Activated CD4-positive, alpha-beta T cell treated with anti-CD3 and anti-CD28 coated beads, Interleukin-2, Interleukin-6, amounts not matched to agents 100 ng/mL and 50 ng/mL, durations not matched to agents 16 hours and 8 hours (primary cell): Measurements from ENCODE around the gene COL4A1.

Source experiments
- DNase-seq: peaks from one replicate; pipeline ENCODE4 v3.0.0-alpha.2; 2020

The COL4A1 gene

DNA sequence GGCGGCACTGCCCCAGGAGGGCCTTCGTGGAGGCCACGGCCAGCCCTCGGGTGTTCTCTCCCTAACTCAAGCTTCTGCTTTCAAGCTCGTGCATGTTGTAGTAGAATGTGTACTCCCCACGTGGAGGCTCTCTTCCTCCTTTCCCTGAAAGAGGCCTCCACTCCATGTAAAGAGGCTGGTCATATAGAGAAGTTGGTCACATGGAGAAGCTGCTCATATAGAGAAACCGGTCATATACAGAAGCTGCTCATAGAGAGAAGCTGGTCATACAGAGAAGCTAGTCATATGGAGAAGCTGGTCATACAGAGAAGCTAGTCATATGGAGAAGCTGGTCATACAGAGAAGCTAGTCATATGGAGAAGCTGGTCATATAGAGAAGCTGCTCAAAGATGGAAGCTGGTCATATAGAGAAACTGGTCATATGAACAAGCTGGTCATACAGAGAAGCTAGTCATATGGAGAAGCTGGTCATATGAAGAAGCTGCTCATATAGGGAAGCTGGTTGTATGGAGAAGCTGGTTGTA lies 152.5 kb downstream of the COL4A1 start:
- peak; percentile 3 for DNase-seq

DNA sequence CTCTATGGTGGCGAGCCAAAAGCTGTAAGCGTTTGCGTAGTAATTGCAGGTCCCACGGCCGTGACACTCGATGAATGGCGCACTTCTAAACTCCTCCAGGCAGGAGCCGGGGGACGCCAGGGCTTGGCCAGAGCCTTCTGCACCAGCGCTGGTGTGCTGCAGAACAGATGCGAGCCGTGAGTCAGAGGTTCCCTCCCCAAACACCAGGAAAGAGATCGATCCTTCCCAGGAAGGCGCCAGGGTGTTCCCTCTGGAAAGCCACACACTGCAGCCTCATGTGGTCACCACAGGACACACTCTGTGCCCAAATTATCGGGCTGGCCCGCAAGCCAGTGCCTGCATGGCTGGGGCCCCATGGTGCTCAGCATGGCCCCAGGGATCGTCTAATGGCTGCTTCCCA lies 154.6 kb downstream of the COL4A1 start:
- no peak for DNase-seq

DNA sequence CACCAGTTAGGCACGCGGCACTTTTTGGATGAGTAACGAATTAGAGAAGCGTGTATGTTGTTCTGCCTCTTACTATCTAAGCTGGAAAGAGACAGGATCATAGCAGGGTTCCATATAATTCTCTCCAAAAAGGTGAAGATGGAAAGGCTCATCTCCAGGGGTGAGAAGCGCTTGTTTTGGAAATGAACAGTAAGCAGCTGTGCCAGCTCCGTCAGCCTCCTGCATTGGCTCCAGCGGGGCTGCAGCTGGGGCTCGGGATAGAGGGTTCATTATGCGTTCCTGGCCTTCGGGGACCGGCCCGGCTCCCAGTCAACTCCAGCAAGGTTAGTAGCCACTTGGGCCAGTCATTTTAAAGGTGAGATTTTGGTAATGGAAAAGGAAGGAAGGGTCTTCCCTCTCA lies 155.5 kb downstream of the COL4A1 start:
- DNase-seq: no peak

DNA sequence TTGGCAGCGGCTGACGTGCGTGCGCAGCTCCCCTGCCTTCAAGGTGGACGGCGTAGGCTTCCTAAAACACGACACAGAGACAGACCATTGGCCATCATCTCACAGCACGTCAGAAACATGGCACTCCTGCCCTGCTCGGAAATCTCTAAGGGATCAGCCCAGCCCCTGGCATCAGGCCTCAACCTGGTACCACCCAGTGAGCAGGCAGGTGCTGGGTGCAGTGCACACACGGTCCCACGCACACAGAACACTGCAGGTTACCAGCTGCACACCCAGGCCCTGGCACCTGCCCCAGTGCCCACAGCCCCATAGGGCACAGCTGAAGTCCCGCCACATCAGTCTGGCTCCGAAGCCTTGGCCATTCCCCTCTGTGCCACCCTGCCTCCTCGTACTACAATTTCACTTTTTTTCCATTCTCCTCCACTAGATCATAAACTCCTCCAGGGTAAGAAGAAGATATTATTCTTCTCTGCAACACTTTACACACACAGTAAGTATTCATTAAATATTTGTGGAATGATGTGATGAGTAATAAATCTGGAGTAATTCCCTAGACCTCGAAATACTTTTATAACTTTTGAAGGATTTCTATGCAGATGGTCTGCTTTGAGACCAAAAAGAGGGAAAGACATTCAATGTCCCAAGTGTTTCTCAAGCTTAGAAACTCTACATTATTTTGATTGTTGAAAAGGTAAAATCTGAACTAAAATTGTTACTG lies 156.4 kb downstream of the COL4A1 start:
- DNase-seq: no peak

DNA sequence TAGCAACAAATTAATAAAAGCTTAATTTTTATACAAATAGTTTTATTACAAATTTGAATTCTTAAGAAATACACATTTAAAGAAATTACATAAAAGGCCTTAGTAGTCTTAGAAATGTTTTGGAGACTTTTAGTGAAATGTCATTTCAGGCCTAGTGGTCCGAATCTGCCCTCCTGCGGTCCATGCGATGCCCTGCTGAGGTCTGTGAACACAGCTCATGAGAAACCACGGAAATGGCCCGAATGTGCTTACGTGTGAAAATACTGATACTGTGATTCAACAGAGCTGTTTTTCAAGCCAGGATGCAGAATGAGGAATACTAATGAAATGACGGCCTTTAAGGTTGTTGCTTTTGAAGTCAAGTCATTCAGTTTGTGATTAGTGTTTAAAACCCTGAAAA lies 157.9 kb downstream of the COL4A1 start:
- no peak for DNase-seq

DNA sequence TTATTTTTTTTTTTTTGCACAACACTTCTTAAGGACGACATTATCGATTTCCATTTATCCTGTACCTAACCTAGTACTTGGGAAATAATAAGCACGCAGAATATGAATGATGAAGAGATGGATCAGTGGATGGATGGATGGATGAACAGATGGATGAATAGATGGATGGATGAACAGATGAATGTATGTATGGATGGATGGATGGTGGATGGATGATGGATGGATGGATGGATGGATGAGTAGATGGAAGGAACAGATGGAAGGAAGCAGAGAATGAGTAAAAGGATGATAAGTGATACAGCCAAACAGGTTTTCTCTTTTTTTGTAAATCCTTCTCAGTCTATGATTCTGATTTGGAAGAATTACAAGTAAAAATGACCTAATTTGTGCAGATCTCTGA lies 166.9 kb downstream of the COL4A1 start:
- no peak for DNase-seq

DNA sequence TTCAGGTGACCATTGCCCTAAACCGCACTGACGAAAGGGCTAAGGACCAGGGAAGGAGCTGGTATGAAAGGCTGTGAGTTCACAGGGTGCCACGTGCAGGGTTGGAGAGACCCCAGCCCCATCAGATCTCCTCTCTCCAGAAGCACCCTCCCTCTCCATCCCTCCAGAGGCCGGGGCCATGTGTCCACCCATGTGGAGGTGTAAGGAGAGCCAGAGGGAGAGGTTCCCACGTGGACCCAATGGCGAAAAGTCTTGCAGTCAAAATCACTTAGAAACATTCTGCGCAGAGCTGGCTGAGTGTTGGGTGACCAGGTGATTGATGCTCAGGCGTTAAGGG lies 168.3 kb downstream of the COL4A1 start:
- no peak for DNase-seq

DNA sequence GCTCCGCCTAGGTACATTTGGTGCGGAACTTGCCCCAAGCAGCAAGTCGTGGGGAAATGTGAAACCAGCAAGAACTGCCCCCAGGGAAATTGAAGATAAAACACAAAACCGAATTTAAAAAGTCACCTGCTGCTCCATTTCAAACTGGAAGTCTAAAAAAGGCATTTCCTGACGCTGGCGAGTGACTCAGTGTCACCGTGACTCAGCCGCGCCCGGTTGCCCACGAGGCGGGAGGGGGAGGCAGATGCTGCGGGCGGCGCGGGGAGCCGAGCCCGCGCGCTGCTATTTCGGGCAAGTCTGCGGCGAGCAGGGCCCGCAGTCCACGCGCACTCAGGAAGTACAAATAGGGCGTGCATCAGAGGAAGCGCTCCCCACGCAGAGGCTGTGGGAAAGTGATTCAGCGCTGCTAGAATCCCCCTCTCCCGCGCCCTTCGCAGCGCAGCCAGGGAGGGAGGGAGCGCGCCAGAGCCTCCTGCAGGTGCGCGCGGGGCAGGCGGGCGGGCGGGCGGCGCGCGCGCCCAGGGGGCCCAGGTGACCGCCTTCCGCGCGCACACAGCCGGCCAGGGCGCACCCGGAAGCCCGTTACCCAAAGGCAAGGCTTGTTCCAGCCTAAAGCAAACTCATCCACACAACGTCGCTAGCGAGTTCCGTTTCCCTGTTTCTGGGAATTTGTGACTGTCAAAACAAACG lies 168.8 kb downstream of the COL4A1 start:
- peak; percentile 79 for DNase-seq

DNA sequence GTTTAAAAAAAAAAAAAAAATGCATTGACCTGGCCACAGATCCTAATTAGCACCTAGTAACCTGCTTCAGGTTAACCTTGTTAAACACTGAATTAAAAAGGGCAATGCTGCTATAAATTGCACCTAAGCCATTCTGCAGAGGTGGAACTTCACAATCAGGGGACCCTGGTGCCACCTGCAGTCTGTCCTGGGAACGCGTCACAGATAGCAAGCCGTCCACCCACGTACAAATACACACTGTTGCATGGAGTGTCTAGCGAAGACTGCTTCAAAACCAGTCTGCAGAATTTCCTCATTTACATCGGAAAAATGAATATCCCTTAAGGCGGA lies 169.3 kb downstream of the COL4A1 start:
- peak; percentile 47 for DNase-seq

DNA sequence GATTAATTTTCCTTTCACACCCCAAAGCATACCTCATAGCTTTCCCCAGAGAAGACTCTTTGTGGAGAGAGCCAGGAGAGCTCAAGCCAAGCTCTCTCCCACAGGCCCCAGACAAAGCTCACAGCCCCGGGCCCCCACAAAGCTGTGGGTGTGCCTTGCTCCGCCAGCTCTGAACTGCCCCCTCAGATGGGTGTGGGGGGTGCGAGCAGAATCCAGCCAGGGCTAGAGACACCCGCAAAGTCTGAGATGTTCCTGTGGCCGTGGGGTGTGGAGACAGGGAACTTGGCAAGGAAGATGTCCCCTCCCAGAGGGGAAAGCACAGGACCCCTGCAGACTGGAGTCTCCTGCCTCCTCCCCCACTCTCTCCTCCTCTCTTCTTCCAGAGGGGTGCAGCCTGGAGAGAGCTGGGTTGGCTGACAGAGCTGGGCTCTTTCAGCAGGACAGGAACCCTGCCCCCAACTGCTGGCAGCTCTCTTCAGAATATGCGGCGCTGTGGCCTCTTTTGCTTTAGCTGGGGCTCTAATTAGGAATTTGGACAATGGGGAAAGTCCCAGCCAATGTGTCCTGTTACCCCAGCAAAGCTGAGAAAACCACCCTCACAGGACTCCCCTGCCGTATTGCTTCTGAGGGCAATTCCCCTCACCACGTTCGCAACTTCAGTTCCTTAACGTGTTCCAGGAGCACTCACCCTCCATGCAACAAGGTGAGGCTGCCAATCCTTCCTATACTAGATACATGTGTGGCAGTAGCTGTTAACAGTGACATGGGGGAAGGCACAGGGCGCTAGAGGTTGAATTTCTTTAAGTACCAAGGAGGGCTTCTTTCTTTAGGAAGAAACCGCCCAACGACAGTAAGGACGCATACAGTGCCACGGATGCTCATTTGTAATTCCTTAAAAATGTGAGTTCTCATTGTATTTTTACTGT lies 170.0 kb downstream of the COL4A1 start:
- DNase-seq: no peak

DNA sequence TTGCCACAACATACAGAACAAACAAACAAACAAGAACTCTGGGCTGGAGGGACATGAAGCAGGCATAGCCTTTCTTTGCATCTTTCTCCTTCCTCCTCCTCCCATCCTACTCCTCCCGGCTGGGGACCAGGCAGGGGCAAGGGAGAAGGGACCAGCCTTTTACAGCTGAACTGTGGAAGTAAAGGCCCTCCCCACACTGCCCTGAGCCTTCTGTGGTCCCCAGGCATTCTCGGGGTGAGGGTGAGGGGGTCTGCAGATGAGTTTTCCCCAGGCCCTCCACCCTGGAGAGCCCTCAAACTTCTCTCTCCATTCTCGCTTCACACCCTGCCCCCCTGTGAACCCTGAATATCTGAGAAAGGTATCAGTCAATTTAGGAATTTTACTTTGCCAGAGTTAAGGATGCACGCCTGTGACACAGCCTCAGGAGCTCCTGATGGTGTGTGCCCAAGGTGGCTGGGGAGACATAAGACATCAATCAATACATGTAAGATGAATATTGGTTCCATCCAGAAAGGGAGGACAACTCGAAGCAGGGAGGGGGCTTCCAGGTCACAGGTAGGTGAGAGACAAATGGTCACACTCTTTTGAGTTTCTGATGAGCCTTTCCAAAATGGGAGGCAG lies 170.9 kb downstream of the COL4A1 start:
- DNase-seq: no peak

DNA sequence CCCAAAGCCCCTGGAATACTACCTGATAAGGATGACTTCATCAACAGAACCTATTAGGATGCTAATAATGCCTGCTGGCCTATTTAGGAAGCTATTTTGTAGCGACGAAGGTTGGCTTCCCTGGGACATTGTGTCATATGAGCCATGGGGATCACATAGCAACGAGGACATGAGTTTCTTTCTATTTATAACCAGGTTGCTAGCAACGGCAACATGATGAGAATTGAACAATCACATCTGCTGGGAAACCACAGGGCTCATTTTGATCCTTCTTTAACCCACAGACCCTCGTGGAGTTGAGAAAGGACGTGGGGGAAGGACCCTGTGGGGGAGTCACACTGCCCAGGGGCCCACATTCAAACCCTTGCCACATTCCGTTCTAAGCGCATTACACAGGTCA lies 172.2 kb downstream of the COL4A1 start:
- no peak for DNase-seq

DNA sequence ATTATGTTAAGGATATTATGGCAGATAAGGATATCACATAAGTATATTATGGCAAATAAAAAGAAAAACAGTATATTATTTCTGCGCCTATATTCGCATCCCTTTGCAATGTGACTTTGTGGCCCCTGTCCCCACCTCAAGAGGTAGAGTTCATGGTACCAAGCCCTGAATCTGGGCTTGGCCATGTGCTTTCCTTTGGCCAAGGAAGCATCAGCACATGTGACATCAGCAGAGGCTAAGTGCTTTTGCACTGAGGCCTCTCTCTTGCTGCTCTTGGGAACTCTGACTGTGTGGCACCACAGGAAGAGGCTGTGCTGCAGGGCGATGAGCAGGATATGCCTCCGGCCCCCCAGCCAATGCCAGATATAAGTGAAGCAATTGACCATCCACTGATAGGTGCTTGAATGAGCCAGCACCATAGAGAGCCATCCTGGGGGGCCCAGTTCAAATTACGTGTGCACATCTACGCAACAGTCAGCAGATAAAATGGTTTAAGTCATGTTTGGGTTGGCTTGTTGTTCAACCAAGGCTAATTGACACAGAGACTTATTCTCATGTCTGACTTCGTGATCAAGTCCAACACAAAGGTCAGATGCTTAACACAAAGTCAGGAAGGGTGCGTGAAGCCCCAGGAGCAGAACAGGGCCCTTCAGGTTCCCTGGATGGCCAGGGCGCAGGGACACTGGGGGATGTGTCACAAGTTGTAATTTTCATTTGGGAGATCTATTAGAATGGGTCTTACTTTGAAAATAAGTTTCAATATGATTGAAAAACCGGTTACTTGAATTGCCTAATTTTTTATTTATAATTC lies 173.3 kb downstream of the COL4A1 start:
- DNase-seq: no peak

DNA sequence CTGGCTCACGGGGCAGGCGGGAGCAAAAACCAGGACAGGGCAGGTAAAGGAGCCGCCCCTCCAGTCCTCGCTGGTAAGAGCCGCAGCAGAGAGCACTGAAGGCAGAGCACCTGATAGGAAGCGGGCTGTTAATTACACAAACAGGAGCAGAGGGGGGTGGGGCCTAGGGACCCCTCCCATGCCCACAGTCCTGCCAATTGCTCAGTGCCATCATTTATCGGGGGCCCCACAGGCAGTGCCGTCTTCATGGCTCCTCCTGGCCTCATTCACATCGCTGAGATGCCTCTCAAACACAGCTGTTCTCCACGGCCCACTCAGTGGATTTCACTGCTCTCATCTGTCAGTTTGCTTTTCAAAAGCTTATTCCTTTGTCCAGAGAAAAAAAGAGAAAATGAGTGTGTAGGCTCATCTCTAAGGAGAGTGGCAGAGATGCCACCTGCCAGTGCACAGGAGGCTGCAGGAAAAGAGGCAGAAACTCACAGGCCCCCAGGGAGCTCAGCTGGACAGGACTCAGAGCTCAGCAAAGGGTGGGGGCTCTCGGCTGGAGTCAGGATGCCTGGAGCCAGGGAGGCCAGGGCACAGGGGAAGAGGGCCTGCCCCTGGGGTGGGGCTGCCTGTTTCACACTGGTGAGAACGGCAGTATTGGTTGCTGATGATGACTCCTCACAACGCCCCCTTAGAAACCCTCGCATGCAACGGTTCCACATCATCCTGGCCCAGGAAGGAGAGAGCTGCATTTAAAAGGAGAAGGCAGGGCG lies 174.6 kb downstream of the COL4A1 start:
- DNase-seq: no peak

DNA sequence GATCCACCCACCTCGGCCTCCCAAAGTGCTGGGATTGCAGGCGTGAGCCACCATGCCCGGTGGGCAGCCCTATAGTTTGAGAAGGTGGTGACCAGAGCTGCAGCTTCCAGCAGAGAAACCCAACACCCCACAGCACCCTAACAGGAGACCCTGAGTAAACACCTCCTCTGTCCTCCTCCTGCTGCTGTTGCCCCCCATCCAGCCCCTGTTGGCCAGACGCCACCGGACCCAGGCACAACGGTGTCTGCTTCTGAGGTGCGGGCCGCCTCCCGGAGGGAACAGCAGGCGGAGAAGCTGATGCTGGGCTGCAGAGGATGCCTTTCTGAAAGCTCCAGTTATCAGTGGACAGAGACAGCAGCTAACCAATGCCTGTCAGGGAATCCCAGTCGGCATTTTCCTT lies 175.5 kb downstream of the COL4A1 start:
- DNase-seq: no peak

DNA sequence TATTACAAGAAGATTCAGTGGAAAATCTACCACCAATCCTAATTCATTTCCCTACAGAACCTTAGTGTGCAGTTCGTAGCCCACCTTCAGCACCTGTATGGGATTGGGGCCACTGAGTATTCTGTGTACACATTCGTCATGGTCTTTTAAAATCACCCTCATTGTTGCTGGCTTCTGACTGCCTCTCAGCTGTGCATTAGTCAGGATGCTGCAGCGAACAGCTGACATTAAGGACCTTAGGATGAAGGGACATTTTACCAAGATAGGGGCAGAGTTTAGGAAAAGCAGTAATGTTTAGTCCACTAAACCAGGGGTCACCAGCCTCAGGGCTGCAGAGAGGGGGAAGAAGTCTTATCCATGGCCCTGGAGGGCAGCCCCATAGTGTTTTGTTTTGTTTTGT lies 176.5 kb downstream of the COL4A1 start:
- no peak for DNase-seq

DNA sequence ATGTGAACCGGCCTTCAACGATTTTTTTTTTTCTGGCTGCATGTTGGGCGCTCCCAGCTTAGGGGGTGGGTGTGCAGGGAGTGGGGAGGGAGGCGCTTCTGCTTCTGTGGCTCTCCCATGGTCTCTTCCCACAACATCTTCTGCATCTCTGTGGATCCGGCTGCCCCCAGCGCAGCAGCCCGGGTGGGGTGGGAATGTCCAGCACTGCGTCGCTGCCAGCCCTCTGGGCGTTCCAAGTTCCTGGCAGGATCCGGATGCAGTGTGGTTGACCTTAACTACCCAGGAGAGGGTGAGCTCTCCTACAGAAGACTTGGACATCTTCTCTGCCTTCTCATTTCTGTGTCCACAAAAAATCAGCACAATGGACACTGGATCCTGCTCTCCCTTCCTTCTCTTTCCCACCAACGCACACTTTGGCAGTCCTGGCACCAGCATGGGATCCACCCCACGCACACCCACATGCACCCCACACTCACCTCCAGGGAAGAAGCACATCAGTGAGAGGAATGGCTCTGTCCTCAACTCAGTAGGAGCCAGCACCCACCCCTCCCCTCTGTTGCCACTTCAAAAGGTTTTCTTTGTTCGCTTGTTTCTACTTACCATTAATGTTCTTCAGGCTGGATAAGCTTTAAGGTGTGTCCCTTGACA lies 177.3 kb downstream of the COL4A1 start:
- no peak for DNase-seq

DNA sequence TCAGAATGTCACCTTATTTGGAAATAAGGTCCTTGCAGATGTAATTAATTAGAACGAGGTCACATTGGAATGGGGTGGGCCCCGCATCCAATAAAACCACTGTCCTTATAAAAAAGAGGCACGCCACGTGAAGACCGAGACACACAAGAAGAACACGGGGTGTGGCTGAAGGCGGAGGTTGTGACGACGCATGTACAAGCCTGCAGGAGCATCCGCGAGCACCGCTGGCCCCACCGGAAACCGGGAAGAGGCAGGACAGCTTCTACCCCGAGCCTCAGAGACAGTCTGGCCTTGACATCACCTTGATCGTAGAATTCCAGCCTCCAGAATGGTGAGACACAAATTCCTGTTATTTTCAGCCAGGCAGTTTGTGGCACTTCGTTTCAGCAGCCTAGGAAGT lies 177.9 kb downstream of the COL4A1 start:
- DNase-seq: no peak

DNA sequence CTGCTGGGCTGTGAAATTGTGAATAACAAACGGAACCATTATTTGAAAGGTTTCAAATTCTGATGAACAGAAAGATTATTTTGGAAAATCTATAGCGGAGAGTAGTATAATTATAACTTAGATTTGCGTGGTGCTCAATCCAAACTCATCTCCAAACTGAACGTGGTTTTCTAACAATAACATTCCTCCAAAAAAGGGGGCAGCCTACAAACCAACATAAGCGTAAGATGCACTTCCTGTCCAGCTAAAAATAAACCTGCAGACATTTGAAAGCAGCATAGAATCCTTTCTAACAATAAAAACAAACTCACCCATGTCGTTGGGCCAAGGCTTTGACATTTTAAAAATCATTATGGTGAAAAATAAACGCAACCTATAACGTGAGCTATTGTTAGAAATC lies 178.4 kb downstream of the COL4A1 start:
- DNase-seq: no peak

DNA sequence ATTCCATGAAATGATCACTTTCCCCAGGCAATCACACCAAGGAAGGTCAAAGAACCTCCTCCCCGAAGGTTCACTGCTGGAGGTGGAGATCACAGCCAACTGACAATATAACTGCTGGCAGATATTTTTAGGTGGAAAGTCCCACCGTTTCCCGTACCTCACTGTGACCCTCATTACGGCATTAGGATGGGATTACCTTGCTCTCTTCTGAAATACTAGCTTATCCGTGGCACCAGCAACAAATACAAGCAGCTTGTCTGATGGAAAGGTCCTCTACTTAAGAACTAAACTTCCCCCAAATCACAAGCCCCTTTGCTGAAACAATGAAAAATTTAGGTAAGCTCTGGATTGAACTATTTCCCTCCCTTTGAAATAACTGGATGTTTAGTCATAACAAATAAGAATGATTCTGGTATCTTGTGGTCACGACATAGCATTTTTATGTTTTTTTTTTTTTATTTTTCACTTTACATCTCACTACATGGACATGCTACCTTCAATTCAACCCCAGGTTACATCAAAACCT lies 178.9 kb downstream of the COL4A1 start:
- no peak for DNase-seq
